CD14-positive monocyte (primary cell): ENCODE results near the gene SMARCD2. TPM values are rescaled to one million over a fixed set of nuclear protein-coding genes. Genes with fewer than 3 reads are reported as not detected.

Experiments
- DNase-seq, 3 donors: peaks; one replicate each; pipeline ENCODE4 v3.0.0-alpha.2; 2011 to 2022
- H2AFZ ChIP-seq: 2 replicates; pipeline ENCODE4 v1.6.0; 2012; ENCODE audit warnings: mild to moderate bottlenecking, low read depth, low read length, inconsistent platforms; ENCODE audit not compliant: insufficient read depth, poor library complexity, severe bottlenecking
- H3K27ac ChIP-seq, 2 donors: 1 replicate in 1 of 2; 2 replicates in 1 of 2; pipeline ENCODE4 v1.5.1; 2012 to 2013; ENCODE audit warnings: low read length in 2 of 2, control low read depth in 1 of 2, inconsistent platforms in 1 of 2, low read depth in 1 of 2, mild to moderate bottlenecking in 1 of 2
- H3K27me3 ChIP-seq, 2 donors: one replicate each; pipeline versions ENCODE4 v1.6.0 to v1.6.1; 2011 to 2013; ENCODE audit warnings: low read length in 2 of 2; ENCODE audit not compliant: control insufficient read depth in 2 of 2, insufficient read depth in 2 of 2
- H3K36me3 ChIP-seq, 2 donors: replicated peaks in 1 of 2; 1 replicate in 1 of 2; 2 replicates in 1 of 2; pipeline versions ENCODE4 v1.5.1 to v1.6.1; 2012 to 2013; ENCODE audit warnings: low read length in 2 of 2, control low read depth in 1 of 2, inconsistent platforms in 1 of 2, mild to moderate bottlenecking in 1 of 2; ENCODE audit not compliant: insufficient read depth in 2 of 2, control insufficient read depth in 1 of 2
- H3K4me1 ChIP-seq, 2 donors: 1 replicate in 1 of 2; 2 replicates in 1 of 2; pipeline versions ENCODE4 v1.5.1 to v1.6.1; 2012 to 2013; ENCODE audit warnings: low read length in 2 of 2, control low read depth in 1 of 2, inconsistent platforms in 1 of 2, mild to moderate bottlenecking in 1 of 2, moderate library complexity in 1 of 2; ENCODE audit not compliant: insufficient read depth in 2 of 2, control insufficient read depth in 1 of 2
- H3K4me2 ChIP-seq: replicated peaks from 2 replicates; pipeline ENCODE3; 2012; ENCODE audit warnings: low read length, moderate library complexity, mild to moderate bottlenecking; ENCODE audit not compliant: poor library complexity, severe bottlenecking; ENCODE audit errors: extremely low read depth
- H3K4me3 ChIP-seq, 3 experiments: fragments of 200-600 bp in 1 of 3; sonication (generic) in 1 of 3; replicated peaks in 1 of 3; 1 replicate in 2 of 3; 2 replicates in 1 of 3; pipeline ENCODE4 v1.5.1; 2011 to 2013; ENCODE audit warnings: low read length in 3 of 3, mild to moderate bottlenecking in 3 of 3, control low read depth in 2 of 3, low read depth in 2 of 3, inconsistent platforms in 1 of 3, moderate library complexity in 1 of 3
- H3K79me2 ChIP-seq: 2 replicates; pipeline ENCODE4 v1.6.0; 2012; ENCODE audit warnings: mild to moderate bottlenecking, control low read depth, inconsistent platforms, low read length, moderate library complexity; ENCODE audit not compliant: insufficient read depth
- H3K9ac ChIP-seq: 2 replicates; pipeline ENCODE4 v1.6.0; 2017; ENCODE audit warnings: low read length, mild to moderate bottlenecking; ENCODE audit not compliant: insufficient read depth, poor library complexity, severe bottlenecking
- H3K9me3 ChIP-seq, 2 donors: replicated peaks in 1 of 2; 1 replicate in 1 of 2; 2 replicates in 1 of 2; pipeline versions ENCODE4 v1.5.1 to v1.6.1; 2012 to 2013; ENCODE audit warnings: low read length in 2 of 2, control low read depth in 1 of 2; ENCODE audit not compliant: control insufficient read depth in 1 of 2, insufficient read depth in 1 of 2
- H4K20me1 ChIP-seq: 2 replicates; pipeline ENCODE4 v1.6.0; 2012; ENCODE audit warnings: mild to moderate bottlenecking, low read length, control low read depth, moderate library complexity; ENCODE audit not compliant: insufficient read depth
- H3K27ac Mint-ChIP-seq, 7 donors: one replicate each; pipeline ENCODE4 v1.8.0; 2020; ENCODE audit warnings: mild to moderate bottlenecking in 7 of 7, mixed read lengths in 7 of 7, moderate library complexity in 6 of 7, inconsistent platforms in 2 of 7
- H3K27me3 Mint-ChIP-seq, 3 donors: one replicate each; pipeline ENCODE4 v1.8.0; 2021 to 2022; ENCODE audit warnings: low read depth in 3 of 3, mild to moderate bottlenecking in 3 of 3, mixed read lengths in 3 of 3, moderate library complexity in 3 of 3, inconsistent platforms in 1 of 3
- H3K36me3 Mint-ChIP-seq, 2 donors: one replicate each; pipeline ENCODE4 v1.8.0; 2020; ENCODE audit warnings: mixed read lengths in 2 of 2, inconsistent platforms in 1 of 2, mild to moderate bottlenecking in 1 of 2
- H3K4me1 Mint-ChIP-seq: one replicate; pipeline ENCODE4 v1.8.0; 2020; ENCODE audit warnings: mild to moderate bottlenecking, mixed read lengths
- H3K4me3 Mint-ChIP-seq, 2 donors: one replicate each; pipeline ENCODE4 v1.8.0; 2020; ENCODE audit warnings: mild to moderate bottlenecking in 2 of 2, mixed read lengths in 2 of 2, moderate library complexity in 1 of 2
- H3K9me3 Mint-ChIP-seq, 7 donors: one replicate each; pipeline ENCODE4 v1.8.0; 2020 to 2022; ENCODE audit warnings: mixed read lengths in 7 of 7, mild to moderate bottlenecking in 6 of 7, moderate library complexity in 6 of 7, inconsistent platforms in 2 of 7
- WGBS: methylation state at CpG from one replicate; pipeline ENCODE4 v1.1.5; 2013; ENCODE audit warnings: missing lambda C conversion rate; ENCODE audit not compliant: insufficient coverage; 5-methylcytosine and 5-hydroxymethylcytosine counted together
- intact Hi-C, 2 donors: fragments of 100-400 bp; cut with micrococcal nuclease; formaldehyde crosslinking; loops; one replicate each; pipeline versions ENCODE4 v1.15.0 to v1.15.1; 2023
- polyA plus RNA-seq, 3 donors: library from polyadenylated mRNA; depleted of rRNA in 1 of 3; unstranded in 2 of 3; stranded (reverse) in 1 of 3; fragments of 300-500 nt in 2 of 3; fragments of >200 nt in 1 of 3; fragmentation: Illumina TruSeq in 2 of 3; gene quantifications; 1 replicate in 2 of 3; 2 replicates in 1 of 3; pipeline ENCODE4 v1.2.3, GENCODE V29; 2012 to 2021
- TF ChIP-seq, protein P1 (sequence below): fragments of 200-600 bp; IDR thresholded peaks from one replicate; pipeline ENCODE4 v1.8.0; 2022; ENCODE audit warnings: antibody characterized with exemption, mild to moderate bottlenecking

Gene SMARCD2
- polyA plus RNA-seq, 3 donors, result 60.2 to 77.9 (median 64.0) TPM

DNA sequence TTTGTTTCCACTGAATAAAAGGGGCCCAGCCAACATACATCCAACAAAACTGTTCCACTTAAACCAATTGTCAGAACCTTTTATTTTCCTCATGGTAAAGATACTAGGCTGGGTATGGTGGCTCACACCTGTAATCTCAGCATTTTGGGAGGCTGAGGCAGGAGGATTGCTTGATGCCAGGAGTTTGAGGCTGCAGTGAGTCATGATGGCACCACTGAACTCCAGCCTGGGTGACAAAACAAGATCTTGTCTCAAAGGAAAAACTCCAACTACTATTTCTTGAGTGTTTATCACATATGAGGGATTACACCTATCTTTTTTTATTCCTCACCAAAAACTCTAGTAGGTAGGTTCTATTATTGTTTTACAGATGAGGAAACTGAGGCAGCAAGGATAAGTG, 19.9 kb downstream of the SMARCD2 start:
- Histone ChIP-seq H3K79me2 (peaks cover 36% of the 10 kb centered on the region), H2AFZ (no peak overlapping the region), H3K27me3 (no peaks in the 10 kb centered on the region), H3K36me3 (peaks cover 74 to 84% of the 10 kb centered on the region in 2 donors), H3K4me2 (no peak overlapping the region), H3K4me3 (no peak overlapping the region), H3K4me1 (peaks cover 7 to 9% of the 10 kb centered on the region in 2 donors), H3K9me3 (no peaks in the 10 kb centered on the region), H3K27ac (peak overlapping the region in 1 of 2 donors; percentile 4), H4K20me1 (peaks cover 49% of the 10 kb centered on the region), H3K9ac (no peak overlapping the region)
- Mint-ChIP-seq H3K4me3 (no peak overlapping the region), H3K36me3 (peaks cover 81% of the 10 kb centered on the region in 2 donors), H3K27ac (no peak overlapping the region), H3K9me3 (peaks cover 0 to 1% (median 0%) of the 10 kb centered on the region in 7 donors), H3K27me3 (peaks cover 0 to 2% (median 0%) of the 10 kb centered on the region in 3 donors), H3K4me1 (peaks cover 19% of the 10 kb centered on the region)
- TF ChIP-seq, protein P1, sequence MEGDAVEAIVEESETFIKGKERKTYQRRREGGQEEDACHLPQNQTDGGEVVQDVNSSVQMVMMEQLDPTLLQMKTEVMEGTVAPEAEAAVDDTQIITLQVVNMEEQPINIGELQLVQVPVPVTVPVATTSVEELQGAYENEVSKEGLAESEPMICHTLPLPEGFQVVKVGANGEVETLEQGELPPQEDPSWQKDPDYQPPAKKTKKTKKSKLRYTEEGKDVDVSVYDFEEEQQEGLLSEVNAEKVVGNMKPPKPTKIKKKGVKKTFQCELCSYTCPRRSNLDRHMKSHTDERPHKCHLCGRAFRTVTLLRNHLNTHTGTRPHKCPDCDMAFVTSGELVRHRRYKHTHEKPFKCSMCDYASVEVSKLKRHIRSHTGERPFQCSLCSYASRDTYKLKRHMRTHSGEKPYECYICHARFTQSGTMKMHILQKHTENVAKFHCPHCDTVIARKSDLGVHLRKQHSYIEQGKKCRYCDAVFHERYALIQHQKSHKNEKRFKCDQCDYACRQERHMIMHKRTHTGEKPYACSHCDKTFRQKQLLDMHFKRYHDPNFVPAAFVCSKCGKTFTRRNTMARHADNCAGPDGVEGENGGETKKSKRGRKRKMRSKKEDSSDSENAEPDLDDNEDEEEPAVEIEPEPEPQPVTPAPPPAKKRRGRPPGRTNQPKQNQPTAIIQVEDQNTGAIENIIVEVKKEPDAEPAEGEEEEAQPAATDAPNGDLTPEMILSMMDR, result no peak
- intact Hi-C loops, result loop anchor here in 1 of 2 donors (5.0 kb wide), 1 partner anchor 45 kb away; no protein-coding TSS in a partner anchor
- DNase-seq, result no peak

DNA sequence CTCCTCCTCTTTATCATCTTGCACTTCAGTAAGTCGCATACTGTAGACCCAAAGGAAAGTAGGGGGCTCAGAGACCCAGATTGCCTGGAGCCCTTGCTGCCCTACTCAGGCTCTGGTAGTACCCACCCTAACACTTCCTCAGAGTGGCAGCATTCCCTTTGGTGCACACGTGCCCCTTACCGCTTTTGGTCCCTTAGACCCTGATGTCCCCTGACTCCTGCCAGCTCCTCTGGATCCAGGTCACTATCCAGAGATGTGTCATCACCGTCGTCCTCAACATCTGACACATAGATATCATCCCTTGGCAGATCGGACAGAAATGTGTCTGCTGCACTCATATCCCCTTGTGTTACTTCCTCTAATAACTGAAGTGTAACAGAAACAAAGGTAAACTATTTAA, 20.7 kb downstream of the SMARCD2 start:
- peaks cover 0 to 1% (median 0%) of the 10 kb centered on the region in 7 donors for H3K9me3 Mint-ChIP-seq
- Histone ChIP-seq H3K4me3 (no peak overlapping the region), H3K4me2 (no peak overlapping the region), H3K9me3 (no peaks in the 10 kb centered on the region), H3K9ac (no peak overlapping the region), H3K27ac (no peak overlapping the region), H3K79me2 (peaks cover 41% of the 10 kb centered on the region), H3K27me3 (no peaks in the 10 kb centered on the region), H3K36me3 (peaks cover 81 to 91% of the 10 kb centered on the region in 2 donors), H3K4me1 (peaks cover 7 to 9% of the 10 kb centered on the region in 2 donors), H2AFZ (no peak overlapping the region), H4K20me1 (peaks cover 57% of the 10 kb centered on the region)
- DNase-seq, result no peak
- peaks cover 0 to 1% (median 0%) of the 10 kb centered on the region in 3 donors for H3K27me3 Mint-ChIP-seq
- peaks cover 87 to 88% of the 10 kb centered on the region in 2 donors for H3K36me3 Mint-ChIP-seq
- no peak overlapping the region for H3K4me3 Mint-ChIP-seq
- peak overlapping the region in 2 of 7 donors; percentile 42 to 46 for H3K27ac Mint-ChIP-seq
- TF ChIP-seq, protein P1, result no peak
- H3K4me1 Mint-ChIP-seq, result peaks cover 19% of the 10 kb centered on the region
- intact Hi-C loops, result loop anchor here in 1 of 2 donors (5.0 kb wide), 1 partner anchor 45 kb away; no protein-coding TSS in a partner anchor
- 91% methylated on average over 5 of the region's 6 CpGs for WGBS
